HL-60 (cell line): Measurements from ENCODE around the gene MEIS1.

Experiments
- DNase-seq, 2 experiments: peaks; one replicate each; pipeline ENCODE4 v3.0.0-alpha.2; 2010 to 2020; ENCODE audit warnings: low read depth in 1 of 2, low spot score in 1 of 2
- H3K27ac ChIP-seq: fragments of 250-450 bp; sonication (Bioruptor Pico); replicated peaks from 2 replicates; pipeline ENCODE4 v1.5.1; 2020; ENCODE audit warnings: mild to moderate bottlenecking, moderate library complexity
- H3K27me3 ChIP-seq: fragments of 250-450 bp; sonication (Bioruptor Pico); 2 replicates; pipeline ENCODE4 v1.5.1; 2021; ENCODE audit warnings: mild to moderate bottlenecking, moderate library complexity; ENCODE audit not compliant: insufficient read depth, poor library complexity, severe bottlenecking
- H3K4me3 ChIP-seq: replicated peaks from 2 replicates; pipeline ENCODE4 v1.5.1; 2011; ENCODE audit warnings: mild to moderate bottlenecking, control low read depth, low read length; ENCODE audit not compliant: insufficient read depth
- GABPA ChIP-seq: IDR thresholded peaks from 2 replicates; pipeline ENCODE4 v1.6.1; 2012; ENCODE audit warnings: low read depth
- POLR2AphosphoS5 ChIP-seq: IDR thresholded peaks from 2 replicates; pipeline ENCODE4 v1.6.1; 2012; ENCODE audit warnings: low read depth
- SPI1 ChIP-seq: IDR thresholded peaks from 2 replicates; pipeline ENCODE4 v1.6.1; 2012; ENCODE audit warnings: low read depth, mild to moderate bottlenecking, borderline replicate concordance
- TF ChIP-seq, protein P1 (sequence below): IDR thresholded peaks from one replicate; pipeline ENCODE4 v1.5.1; 2011; ENCODE audit warnings: low read length, control low read depth, inconsistent platforms; ENCODE audit not compliant: insufficient read depth
- TF ChIP-seq, protein P2 (sequence below): IDR thresholded peaks from 2 replicates; pipeline ENCODE4 v1.6.1; 2012; ENCODE audit warnings: low read depth; ENCODE audit not compliant: insufficient replicate concordance

The MEIS1 gene

DNA sequence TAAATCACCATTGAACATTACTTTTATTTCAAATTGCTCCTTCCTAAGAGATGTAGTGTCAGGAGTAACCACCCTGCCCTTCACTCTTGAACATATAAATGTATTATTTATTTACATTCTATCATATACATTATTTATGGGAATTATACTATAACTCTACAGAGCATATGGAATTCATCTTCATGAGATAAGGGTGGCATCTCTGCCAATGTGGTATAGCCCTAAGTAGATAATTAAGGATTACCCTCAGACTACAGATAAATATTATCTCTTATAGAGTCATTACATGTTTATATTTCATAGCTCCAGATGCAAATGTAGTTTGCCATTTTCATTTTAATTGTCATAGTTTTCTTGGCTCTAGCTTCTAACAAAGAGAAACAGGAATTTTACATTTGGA lies 17.3 kb downstream of the MEIS1 start:
- TF ChIP-seq POLR2AphosphoS5, result no peak
- TF ChIP-seq SPI1, result no peak
- TF ChIP-seq, protein P1, sequence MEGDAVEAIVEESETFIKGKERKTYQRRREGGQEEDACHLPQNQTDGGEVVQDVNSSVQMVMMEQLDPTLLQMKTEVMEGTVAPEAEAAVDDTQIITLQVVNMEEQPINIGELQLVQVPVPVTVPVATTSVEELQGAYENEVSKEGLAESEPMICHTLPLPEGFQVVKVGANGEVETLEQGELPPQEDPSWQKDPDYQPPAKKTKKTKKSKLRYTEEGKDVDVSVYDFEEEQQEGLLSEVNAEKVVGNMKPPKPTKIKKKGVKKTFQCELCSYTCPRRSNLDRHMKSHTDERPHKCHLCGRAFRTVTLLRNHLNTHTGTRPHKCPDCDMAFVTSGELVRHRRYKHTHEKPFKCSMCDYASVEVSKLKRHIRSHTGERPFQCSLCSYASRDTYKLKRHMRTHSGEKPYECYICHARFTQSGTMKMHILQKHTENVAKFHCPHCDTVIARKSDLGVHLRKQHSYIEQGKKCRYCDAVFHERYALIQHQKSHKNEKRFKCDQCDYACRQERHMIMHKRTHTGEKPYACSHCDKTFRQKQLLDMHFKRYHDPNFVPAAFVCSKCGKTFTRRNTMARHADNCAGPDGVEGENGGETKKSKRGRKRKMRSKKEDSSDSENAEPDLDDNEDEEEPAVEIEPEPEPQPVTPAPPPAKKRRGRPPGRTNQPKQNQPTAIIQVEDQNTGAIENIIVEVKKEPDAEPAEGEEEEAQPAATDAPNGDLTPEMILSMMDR, result no peak
- TF ChIP-seq, protein P2, sequence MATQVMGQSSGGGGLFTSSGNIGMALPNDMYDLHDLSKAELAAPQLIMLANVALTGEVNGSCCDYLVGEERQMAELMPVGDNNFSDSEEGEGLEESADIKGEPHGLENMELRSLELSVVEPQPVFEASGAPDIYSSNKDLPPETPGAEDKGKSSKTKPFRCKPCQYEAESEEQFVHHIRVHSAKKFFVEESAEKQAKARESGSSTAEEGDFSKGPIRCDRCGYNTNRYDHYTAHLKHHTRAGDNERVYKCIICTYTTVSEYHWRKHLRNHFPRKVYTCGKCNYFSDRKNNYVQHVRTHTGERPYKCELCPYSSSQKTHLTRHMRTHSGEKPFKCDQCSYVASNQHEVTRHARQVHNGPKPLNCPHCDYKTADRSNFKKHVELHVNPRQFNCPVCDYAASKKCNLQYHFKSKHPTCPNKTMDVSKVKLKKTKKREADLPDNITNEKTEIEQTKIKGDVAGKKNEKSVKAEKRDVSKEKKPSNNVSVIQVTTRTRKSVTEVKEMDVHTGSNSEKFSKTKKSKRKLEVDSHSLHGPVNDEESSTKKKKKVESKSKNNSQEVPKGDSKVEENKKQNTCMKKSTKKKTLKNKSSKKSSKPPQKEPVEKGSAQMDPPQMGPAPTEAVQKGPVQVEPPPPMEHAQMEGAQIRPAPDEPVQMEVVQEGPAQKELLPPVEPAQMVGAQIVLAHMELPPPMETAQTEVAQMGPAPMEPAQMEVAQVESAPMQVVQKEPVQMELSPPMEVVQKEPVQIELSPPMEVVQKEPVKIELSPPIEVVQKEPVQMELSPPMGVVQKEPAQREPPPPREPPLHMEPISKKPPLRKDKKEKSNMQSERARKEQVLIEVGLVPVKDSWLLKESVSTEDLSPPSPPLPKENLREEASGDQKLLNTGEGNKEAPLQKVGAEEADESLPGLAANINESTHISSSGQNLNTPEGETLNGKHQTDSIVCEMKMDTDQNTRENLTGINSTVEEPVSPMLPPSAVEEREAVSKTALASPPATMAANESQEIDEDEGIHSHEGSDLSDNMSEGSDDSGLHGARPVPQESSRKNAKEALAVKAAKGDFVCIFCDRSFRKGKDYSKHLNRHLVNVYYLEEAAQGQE, result no peak
- TF ChIP-seq GABPA, result no peak
- Histone ChIP-seq H3K27me3 (peaks cover 12% of the 10 kb centered on the region), H3K27ac (no peak overlapping the region), H3K4me3 (no peak overlapping the region)
- DNase-seq, result no peak

DNA sequence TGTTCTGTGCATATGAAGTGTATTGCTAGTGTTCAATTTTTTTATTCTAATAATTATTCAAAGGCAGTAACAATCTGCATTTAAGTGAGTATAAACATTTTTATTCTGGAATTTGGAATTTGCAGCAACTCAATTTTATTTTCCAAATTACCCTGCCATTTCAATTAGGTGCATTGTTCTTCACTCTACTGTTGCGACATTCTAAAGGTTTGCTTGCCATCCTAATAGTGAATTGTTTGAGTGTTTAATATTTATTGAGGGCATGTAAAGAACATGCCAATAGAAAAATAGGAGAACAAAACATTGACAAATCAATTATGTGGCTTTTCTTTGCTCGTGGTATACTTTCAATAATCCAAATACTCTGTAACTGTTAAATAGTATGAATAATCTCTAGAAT lies 18.0 kb downstream of the MEIS1 start:
- TF ChIP-seq POLR2AphosphoS5, result no peak
- TF ChIP-seq, protein P2, result no peak
- no peak for DNase-seq
- Histone ChIP-seq H3K4me3 (no peak overlapping the region), H3K27me3 (peaks cover 6% of the 10 kb centered on the region), H3K27ac (no peak overlapping the region)

DNA sequence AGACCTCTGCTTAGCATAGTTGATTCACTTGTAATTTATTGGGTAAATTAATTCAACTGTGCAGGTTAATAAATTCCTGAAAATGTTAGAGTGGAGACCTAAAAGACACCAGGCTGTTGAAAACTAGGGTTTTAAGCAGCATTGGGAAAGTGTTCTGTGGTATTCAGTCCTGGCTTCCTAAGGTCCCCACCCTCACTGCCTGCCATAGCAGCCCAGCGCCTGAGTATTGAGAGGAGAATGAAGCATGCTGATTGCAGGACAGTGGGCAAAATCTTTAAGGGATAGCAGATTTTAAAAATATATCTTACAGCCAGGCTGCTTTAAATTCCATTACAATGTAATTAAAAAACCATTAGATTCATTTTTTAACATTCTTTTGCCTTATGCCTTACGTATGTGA lies 20.6 kb downstream of the MEIS1 start:
- no peaks in the 10 kb centered on the region for H3K27me3 ChIP-seq
- no peak for DNase-seq
- TF ChIP-seq, protein P2, result no peak
- no peak for TF ChIP-seq GABPA
- no peak for TF ChIP-seq POLR2AphosphoS5
- no peak for TF ChIP-seq SPI1
- TF ChIP-seq, protein P1, result no peak
- no peak overlapping the region for H3K27ac ChIP-seq
- no peak overlapping the region for H3K4me3 ChIP-seq
